BLaER1 (cell line): ENCODE measurements around the gene DDX4.

Source experiments
- H3K27ac ChIP-seq: shearing (Covaris generic); formaldehyde crosslinking; 2 replicates; pipeline ENCODE4 v1.8.1; 2022
- H3K27me3 ChIP-seq: shearing (Covaris generic); formaldehyde crosslinking; 2 replicates; pipeline ENCODE4 v1.8.1; 2022
- H3K36me3 ChIP-seq: shearing (Covaris generic); formaldehyde crosslinking; 2 replicates; pipeline ENCODE4 v1.8.1; 2022
- H3K4me1 ChIP-seq: shearing (Covaris generic); formaldehyde crosslinking; 2 replicates; pipeline ENCODE4 v1.8.1; 2022
- H3K4me2 ChIP-seq: shearing (Covaris generic); formaldehyde crosslinking; 2 replicates; pipeline ENCODE4 v1.8.1; 2022
- H3K4me3 ChIP-seq: shearing (Covaris generic); formaldehyde crosslinking; 2 replicates; pipeline ENCODE4 v1.8.1; 2022
- H3K9ac ChIP-seq: shearing (Covaris generic); formaldehyde crosslinking; 2 replicates; pipeline ENCODE4 v1.8.1; 2022
- H3K9me3 ChIP-seq: shearing (Covaris generic); formaldehyde crosslinking; 2 replicates; pipeline ENCODE4 v1.8.1; 2022
- H4K20me1 ChIP-seq: shearing (Covaris generic); formaldehyde crosslinking; 2 replicates; pipeline ENCODE4 v1.8.1; 2022
- Cebpa-rat ChIP-seq: shearing (Covaris generic); IDR thresholded peaks from 2 replicates; pipeline ENCODE4 v1.8.1; 2022

The DDX4 gene

DNA sequence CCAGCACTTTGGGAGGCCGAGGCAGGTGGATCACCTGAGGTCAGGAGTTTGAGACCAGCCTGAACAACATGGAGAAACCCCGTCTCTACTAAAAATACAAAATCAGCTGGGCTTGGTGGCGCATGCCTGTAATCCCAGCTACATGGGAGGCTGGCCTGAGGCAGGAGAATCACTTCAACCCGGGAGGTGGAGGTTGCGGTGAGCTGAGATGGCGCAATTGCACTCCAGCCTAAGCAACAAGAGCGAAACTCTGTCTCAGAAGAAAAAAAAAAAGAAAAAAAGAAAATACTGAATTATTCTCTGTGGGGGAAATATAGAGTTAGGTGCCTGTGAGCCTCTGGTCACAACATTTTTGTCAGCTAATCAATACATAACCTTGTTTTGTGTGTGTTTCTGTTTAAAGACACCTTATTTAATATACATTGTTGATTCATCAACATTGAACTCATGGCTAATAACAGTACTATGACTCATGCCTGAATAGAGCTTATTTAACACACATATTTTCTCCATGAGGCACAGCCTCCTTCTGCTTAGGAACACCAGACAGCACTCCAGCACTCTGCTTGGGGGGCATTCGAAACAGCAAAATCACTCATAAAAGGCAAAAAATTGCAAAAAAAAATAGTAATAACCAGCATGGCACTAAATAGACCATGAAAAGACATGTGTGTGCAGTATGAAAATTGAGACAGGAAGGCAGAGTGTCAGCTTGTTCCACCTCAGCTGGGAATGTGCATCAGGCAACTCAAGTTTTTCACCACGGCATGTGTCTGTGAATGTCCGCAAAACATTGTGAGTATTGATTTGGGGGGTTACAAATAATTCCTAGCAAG is 113.2 kb downstream of the DDX4 start, which contains the start of gene IL31RA:
TSS of gene IL31RA (plus strand) at position 519 of the 836 bp plus-strand sequence. CDS start at position 733, 214 bp downstream.
- no peak within 1 kb of the TSS for H3K27ac ChIP-seq
- H3K4me2 ChIP-seq = no peak within 1 kb of the TSS
- no peak within 1 kb of the TSS for H3K4me3 ChIP-seq

DNA sequence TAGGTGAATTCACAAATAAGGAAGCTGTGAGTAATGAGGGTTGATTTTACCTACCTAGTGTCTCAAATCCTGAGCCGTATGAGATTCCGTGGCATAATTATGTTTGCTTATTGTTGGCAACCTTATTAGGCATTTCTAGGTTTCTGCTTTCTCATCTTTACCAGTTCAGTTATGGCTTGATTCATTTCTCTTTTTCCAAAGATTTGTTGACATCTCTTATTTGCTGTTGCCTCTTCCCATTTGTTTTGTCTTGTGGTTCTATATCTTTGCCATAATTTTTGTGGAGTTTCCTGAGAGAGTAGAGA is 113.8 kb downstream of the DDX4 start:
- Histone ChIP-seq H3K4me3 (no peak overlapping the region), H4K20me1 (no peaks in the 10 kb centered on the region), H3K4me2 (no peak overlapping the region), H3K9ac (no peak overlapping the region), H3K27me3 (no peaks in the 10 kb centered on the region), H3K9me3 (no peaks in the 10 kb centered on the region), H3K4me1 (peaks cover 11% of the 10 kb centered on the region), H3K27ac (no peak overlapping the region), H3K36me3 (no peaks in the 10 kb centered on the region)
- no peak for TF ChIP-seq Cebpa-rat

More for the DNA sequence above, 113.2 kb downstream of the DDX4 start, which contains the start of gene IL31RA:
- no peaks in the 10 kb centered on the region for H3K36me3 ChIP-seq
- H3K9ac ChIP-seq = no peak within 1 kb of the TSS
- no peaks in the 10 kb centered on the region for H3K9me3 ChIP-seq
- no peak for TF ChIP-seq Cebpa-rat
- H3K4me1 ChIP-seq = peaks cover 5% of the 10 kb centered on the region; the same call in 1 of the 2 replicates
- no peaks in the 10 kb centered on the region for H3K27me3 ChIP-seq
- no peaks in the 10 kb centered on the region for H4K20me1 ChIP-seq

DNA sequence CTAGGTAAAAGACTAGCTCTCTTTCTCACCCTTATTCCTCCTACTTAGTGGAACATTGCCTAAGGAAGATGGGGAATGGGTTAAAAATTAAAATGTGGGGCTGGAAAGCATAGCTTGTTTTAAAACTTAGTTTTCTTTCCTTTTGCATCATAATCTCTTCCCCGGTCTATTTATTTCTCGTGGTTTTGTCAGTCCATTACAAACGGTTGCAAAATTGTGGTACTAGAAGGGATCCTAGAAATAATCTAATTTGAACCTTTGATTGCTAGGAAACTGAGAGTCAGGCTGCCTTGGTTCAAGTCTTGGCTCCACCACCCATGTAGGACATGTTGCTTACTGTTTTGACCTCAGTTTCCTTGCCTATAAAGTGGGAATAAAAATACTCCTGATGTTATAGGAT is 114.6 kb downstream of the DDX4 start:
- no peaks in the 10 kb centered on the region for H3K27me3 ChIP-seq
- H4K20me1 ChIP-seq = no peaks in the 10 kb centered on the region
- H3K36me3 ChIP-seq = no peaks in the 10 kb centered on the region
- no peak overlapping the region for H3K4me3 ChIP-seq
- no peak overlapping the region for H3K27ac ChIP-seq
- H3K4me1 ChIP-seq = peaks cover 16% of the 10 kb centered on the region
- no peak for TF ChIP-seq Cebpa-rat
- no peaks in the 10 kb centered on the region for H3K9me3 ChIP-seq
- H3K9ac ChIP-seq = no peak overlapping the region
- no peak overlapping the region for H3K4me2 ChIP-seq

DNA sequence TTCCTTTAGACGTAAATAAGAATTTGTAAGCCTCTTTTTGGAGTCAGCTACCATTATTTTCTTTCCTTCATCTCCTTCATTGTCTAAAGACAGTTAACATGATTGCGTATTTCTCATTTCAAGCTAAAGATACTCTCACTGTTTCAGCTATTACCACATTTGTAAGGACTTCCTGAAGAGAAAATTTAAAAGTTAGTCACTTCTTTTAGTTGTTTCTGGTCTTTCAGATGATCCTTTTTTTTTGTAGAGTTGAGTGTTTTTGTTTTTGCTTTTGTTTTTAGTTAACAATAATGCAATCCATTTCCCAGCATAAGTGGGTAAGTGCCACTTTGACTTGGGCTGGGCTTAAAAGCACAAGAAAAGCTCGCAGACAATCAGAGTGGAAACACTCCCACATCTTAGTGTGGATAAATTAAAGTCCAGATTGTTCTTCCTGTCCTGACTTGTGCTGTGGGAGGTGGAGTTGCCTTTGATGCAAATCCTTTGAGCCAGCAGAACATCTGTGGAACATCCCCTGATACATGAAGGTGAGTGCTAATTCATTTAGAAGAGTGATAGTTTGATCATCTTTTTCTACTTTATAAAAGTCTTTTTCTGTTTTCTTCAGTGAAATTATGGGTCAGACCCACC is 115.3 kb downstream of the DDX4 start:
- Histone ChIP-seq H3K27ac (no peak overlapping the region), H3K9me3 (no peaks in the 10 kb centered on the region), H3K36me3 (no peaks in the 10 kb centered on the region), H3K27me3 (no peaks in the 10 kb centered on the region), H4K20me1 (no peaks in the 10 kb centered on the region), H3K4me3 (no peak overlapping the region), H3K4me2 (no peak overlapping the region), H3K4me1 (peaks cover 16% of the 10 kb centered on the region), H3K9ac (no peak overlapping the region)
- TF ChIP-seq Cebpa-rat = no peak

DNA sequence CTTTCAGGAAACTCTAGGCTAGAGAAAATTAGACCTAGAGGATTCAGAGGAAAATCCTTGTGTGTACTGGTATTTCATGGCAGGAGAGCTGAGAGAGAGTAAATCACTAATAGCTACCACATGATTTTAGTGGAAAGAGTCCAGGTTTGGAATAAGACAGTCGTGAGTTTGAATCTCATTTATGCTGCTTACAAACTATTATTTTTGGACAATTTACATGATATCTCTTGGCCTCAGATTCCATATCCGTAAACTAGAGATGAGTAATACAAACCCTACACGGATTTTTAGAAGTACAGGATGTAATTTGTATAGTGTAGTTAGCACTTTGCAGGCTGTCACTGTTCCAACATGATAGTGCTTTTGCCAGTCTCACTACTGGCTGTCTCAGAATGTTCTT is 116.0 kb downstream of the DDX4 start:
- Histone ChIP-seq H3K4me2 (no peak overlapping the region), H3K36me3 (no peaks in the 10 kb centered on the region), H3K9ac (no peak overlapping the region), H3K4me1 (peaks cover 16% of the 10 kb centered on the region), H3K27me3 (no peaks in the 10 kb centered on the region), H3K27ac (no peak overlapping the region), H3K9me3 (no peaks in the 10 kb centered on the region), H4K20me1 (no peaks in the 10 kb centered on the region), H3K4me3 (no peak overlapping the region)
- no peak for TF ChIP-seq Cebpa-rat

DNA sequence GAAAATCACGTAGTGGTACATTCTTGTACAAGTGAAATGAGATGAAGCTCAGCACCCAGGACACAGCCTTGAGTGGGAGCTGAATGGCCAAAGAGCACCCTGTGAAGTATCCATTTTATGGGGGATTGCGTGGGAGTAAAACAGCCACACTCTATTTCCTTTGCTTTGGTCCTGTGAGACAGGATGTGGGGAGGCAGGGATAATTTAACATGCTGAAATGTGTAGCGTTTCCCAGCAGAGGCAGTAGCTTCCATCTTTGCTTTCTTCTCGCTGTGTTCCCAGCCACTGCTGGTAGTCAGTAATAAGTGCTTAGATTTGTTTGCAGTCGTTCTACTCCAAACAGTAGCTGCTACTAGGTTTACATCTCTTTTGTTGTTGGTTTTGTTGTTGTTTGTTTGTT is 117.6 kb downstream of the DDX4 start:
- TF ChIP-seq Cebpa-rat = no peak
- Histone ChIP-seq H3K9ac (no peak overlapping the region), H3K36me3 (no peaks in the 10 kb centered on the region), H3K27ac (no peak overlapping the region), H3K4me3 (no peak overlapping the region), H3K4me1 (peaks cover 16% of the 10 kb centered on the region), H3K4me2 (no peak overlapping the region), H3K27me3 (no peaks in the 10 kb centered on the region), H3K9me3 (no peaks in the 10 kb centered on the region), H4K20me1 (no peaks in the 10 kb centered on the region)

DNA sequence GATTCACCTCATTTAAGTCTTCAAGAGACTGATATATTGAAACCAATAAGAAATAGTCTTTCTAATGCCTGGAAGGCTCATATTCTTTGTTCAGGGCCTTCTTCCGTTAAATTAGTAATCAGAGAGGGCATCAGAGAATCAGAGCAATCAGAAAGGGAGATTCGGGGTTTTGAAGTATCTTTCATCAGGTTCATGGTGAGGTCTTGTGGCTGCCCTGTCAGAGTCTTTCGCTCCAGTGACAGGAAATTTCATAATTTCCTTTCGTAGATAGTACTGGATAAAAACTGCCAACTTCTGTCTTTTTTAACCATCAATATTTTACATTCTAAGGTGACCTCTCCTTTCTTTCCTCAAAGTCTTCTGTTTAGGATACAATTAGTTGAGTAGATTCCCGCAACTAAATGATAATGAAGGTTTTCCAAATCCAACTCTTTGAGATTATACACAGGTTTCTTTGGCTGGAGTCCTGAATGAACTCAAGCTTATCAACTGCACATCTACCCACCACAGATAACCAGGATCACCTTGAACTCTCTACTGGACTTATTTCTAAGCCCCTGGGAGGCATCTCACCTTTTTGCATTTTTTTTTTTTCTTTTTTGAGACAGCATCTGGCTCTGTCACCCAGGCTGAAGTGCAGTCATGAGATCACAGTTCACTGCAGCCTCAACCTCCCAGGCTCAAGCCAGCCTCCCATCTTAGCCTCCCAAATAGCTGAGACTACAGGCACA is 118.8 kb downstream of the DDX4 start:
- H3K27ac ChIP-seq = no peak overlapping the region
- H3K4me3 ChIP-seq = no peak overlapping the region
- peaks cover 10% of the 10 kb centered on the region; the same call in 1 of the 2 replicates for H3K9me3 ChIP-seq
- H3K4me1 ChIP-seq = peaks cover 16% of the 10 kb centered on the region
- H4K20me1 ChIP-seq = no peaks in the 10 kb centered on the region
- H3K36me3 ChIP-seq = no peaks in the 10 kb centered on the region
- H3K4me2 ChIP-seq = peak overlapping the region; percentile 33
- H3K9ac ChIP-seq = no peak overlapping the region
- no peaks in the 10 kb centered on the region for H3K27me3 ChIP-seq
- no peak for TF ChIP-seq Cebpa-rat

DNA sequence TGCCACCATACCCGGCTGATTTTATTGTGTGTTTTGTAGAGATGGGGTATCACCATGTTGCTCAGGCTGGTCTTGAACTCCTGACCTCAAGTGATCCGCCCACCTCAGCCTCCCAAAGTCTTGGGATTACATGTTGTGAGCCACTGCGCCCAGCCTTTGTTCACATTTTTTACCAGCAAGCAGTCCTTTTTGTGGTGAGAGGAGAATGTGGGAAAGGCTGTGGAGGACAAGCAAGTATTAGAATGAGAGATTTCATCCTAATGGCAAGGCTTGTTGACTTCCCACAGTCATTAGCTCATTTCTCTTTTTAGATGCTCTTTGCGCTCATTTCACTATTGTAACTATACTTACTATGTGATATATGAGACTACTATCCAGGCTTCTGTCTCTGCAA is 119.4 kb downstream of the DDX4 start:
- H3K4me2 ChIP-seq = peak overlapping the region; percentile 33; the same call in 1 of the 2 replicates
- no peak overlapping the region for H3K9ac ChIP-seq
- no peak overlapping the region for H3K27ac ChIP-seq
- H4K20me1 ChIP-seq = no peaks in the 10 kb centered on the region
- peaks cover 16% of the 10 kb centered on the region for H3K4me1 ChIP-seq
- H3K9me3 ChIP-seq = peaks cover 10% of the 10 kb centered on the region; the same call in 1 of the 2 replicates
- H3K36me3 ChIP-seq = no peaks in the 10 kb centered on the region
- no peaks in the 10 kb centered on the region for H3K27me3 ChIP-seq
- H3K4me3 ChIP-seq = no peak overlapping the region
- no peak for TF ChIP-seq Cebpa-rat

DNA sequence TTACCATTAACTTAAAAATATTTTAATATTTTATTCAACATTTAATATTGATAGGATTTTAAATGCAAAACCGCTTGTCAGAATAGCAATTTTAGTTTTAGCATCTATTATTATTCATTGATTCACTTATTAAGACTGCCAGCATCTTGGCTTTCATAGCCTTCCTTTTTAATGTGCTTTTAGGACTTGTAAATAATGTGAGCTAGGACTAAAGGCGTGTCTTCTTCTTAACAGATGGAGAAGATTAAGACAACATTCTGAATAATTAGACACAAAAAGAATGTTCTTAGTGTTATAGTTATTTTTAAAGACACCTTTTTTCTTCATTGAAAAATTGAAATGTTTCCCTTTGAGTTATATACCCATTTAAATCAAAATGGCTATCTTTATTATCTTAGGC is 120.2 kb downstream of the DDX4 start:
- H3K9ac ChIP-seq = no peak overlapping the region
- no peak overlapping the region for H3K4me2 ChIP-seq
- H3K27ac ChIP-seq = no peak overlapping the region
- H4K20me1 ChIP-seq = no peaks in the 10 kb centered on the region
- H3K9me3 ChIP-seq = peaks cover 10% of the 10 kb centered on the region; the same call in 1 of the 2 replicates
- H3K4me3 ChIP-seq = no peak overlapping the region
- TF ChIP-seq Cebpa-rat = no peak
- no peaks in the 10 kb centered on the region for H3K36me3 ChIP-seq
- no peaks in the 10 kb centered on the region for H3K27me3 ChIP-seq
- peaks cover 16% of the 10 kb centered on the region for H3K4me1 ChIP-seq

DNA sequence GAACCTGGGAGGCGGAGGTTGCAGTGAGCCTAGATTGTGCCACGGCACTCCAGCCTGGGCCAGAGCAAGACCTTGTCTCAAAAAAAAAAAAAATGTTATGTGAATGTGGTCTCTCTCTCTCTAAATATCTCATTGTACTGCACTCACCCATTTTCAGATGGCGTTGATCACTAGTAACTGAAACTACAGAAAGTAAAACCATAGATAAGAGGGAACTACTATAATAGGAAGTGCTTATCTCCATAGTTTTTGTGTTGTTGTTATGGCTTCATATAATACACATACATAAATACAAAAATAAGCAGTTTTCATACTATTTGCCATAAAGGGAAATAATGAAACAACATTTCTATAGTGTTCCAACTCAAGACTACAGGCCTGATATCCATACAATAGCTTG is 122.4 kb downstream of the DDX4 start:
- TF ChIP-seq Cebpa-rat = no peak
- H3K9ac ChIP-seq = no peak overlapping the region

More for the DNA sequence above, 122.4 kb downstream of the DDX4 start:
- no peak overlapping the region for H3K4me3 ChIP-seq
- H4K20me1 ChIP-seq = no peaks in the 10 kb centered on the region
- H3K36me3 ChIP-seq = no peaks in the 10 kb centered on the region
- peaks cover 10% of the 10 kb centered on the region; the same call in 1 of the 2 replicates for H3K9me3 ChIP-seq
- no peak overlapping the region for H3K4me2 ChIP-seq
- H3K27me3 ChIP-seq = no peaks in the 10 kb centered on the region
- peaks cover 16% of the 10 kb centered on the region for H3K4me1 ChIP-seq
- no peak overlapping the region for H3K27ac ChIP-seq
